ENCODE measurements around the gene NSF.

The NSF gene

DNA sequence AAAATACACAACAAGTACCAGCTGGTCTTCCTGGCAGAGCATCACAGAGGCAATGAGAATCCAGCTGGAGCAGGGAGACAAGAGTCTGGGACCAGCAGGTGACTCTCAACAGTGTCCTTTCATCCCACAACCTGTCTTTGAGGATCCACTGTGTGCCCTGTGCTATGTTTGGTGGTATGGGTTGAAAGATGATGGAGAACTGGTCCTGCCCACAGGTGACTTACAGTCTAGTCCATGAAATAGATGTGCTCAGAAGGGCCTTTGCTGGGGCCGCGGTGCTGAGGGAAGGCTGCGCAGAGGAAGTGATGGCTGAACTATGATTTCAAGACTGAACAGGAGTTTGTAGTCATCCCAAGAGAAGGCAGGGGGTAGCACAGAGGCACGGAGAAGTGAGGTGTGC, 210.1 kb downstream of the NSF start:
- no peak for TF ChIP-seq CTCF (IDR thresholded peaks at IDR 0.05; ENCODE audit: unreplicated experiment in 3 of 3)
- H3K27ac Mint-ChIP-seq, result no peak overlapping the region
- H3K36me3 Mint-ChIP-seq (ENCODE audit: low read depth), result no peaks in the 10 kb centered on the region
- H3K27me3 Mint-ChIP-seq (ENCODE audit: low read depth), result peaks cover 20% of the 10 kb centered on the region
- H3K4me3 Mint-ChIP-seq, result no peak overlapping the region
- H3K4me1 Mint-ChIP-seq, result no peaks in the 10 kb centered on the region
- no peaks in the 10 kb centered on the region for H3K9me3 Mint-ChIP-seq

DNA sequence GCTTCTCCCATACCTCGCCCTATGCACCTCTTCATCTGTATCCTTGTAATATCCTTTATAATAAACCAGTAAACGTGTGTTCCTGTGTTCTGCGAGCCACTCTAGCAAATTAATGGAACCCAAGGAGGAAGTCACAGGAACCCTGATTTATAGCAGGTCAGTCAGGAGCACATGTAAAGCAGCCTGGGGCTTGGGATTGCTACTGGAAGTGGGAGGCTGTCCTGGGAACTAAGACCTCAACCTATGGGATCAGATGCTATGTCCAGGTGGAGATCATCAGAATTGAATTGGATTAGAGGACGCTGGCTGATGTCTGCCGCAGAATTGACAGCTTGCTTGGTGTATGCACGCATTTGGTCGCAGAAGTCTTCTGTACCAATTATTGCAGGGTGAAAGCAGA, 212.3 kb downstream of the NSF start:
- Mint-ChIP-seq H3K36me3 (ENCODE audit: low read depth) (no peaks in the 10 kb centered on the region), H3K9me3 (no peaks in the 10 kb centered on the region), H3K27ac (no peak overlapping the region), H3K27me3 (ENCODE audit: low read depth) (peaks cover 4% of the 10 kb centered on the region), H3K4me1 (no peaks in the 10 kb centered on the region), H3K4me3 (no peak overlapping the region)
- TF ChIP-seq CTCF (IDR thresholded peaks at IDR 0.05; ENCODE audit: unreplicated experiment in 3 of 3), result no peak

- Mint-ChIP-seq H3K4me3 (no peak overlapping the region), H3K27me3 (ENCODE audit: low read depth) (peaks cover 4% of the 10 kb centered on the region), H3K4me1 (no peaks in the 10 kb centered on the region)
Measured at GRCh38 chr17:46803544-46803943, 213.1 kb downstream of the NSF start.

DNA sequence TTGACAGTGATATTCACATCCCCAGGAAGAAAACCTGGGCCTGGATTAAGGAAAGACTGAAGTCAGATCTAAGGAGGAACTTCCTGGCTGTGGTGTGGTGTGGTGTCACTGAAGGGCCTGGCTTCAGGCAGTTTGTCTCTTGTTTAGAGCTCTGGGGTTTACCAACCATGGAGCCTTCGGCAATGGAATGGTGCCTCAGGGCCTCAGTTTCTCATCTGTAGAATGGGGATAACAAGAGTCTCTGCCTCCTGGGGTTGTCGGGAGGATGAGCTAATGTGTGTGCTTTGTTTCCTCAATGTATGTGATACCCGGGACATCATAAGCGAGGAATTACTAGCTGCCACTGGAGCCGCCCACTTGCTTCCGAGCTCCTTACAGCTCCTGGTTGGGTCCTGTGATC, 215.3 kb downstream of the NSF start:
- no peaks in the 10 kb centered on the region for H3K9me3 Mint-ChIP-seq
- peaks cover 2% of the 10 kb centered on the region for H3K27me3 Mint-ChIP-seq (ENCODE audit: low read depth)
- no peak for TF ChIP-seq CTCF (IDR thresholded peaks at IDR 0.05; ENCODE audit: unreplicated experiment in 3 of 3)
- H3K4me3 Mint-ChIP-seq, result no peak overlapping the region
- H3K36me3 Mint-ChIP-seq (ENCODE audit: low read depth), result no peaks in the 10 kb centered on the region
- H3K4me1 Mint-ChIP-seq, result peaks cover under 1% of the 10 kb centered on the region
- no peak overlapping the region for H3K27ac Mint-ChIP-seq

More at GRCh38 chr17:46803544-46803943, 213.1 kb downstream of the NSF start:
- no peaks in the 10 kb centered on the region for H3K36me3 Mint-ChIP-seq (ENCODE audit: low read depth)
- no peak overlapping the region for H3K27ac Mint-ChIP-seq
- H3K9me3 Mint-ChIP-seq, result no peaks in the 10 kb centered on the region
- TF ChIP-seq CTCF (IDR thresholded peaks at IDR 0.05; ENCODE audit: unreplicated experiment in 3 of 3), result no peak
